ENCODE measurements around the gene AKAP7.

The AKAP7 gene

DNA sequence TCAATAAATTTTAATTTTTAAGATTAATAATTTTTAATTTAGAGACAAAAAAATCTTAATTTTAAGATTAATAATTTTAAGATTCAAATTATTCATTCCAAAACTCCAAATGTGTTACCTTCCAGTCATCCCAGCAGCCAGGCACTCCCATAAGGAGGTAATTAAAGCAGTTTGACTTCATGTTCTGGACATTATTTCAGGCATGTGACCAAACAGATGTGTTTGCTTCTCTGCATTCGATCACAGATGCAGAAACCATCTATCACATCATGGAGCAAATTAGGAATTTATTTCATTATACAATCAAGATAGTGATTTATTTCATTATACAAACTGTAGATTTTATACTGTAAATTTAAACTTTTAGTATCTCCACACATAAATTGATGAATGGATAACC lies 150.3 kb downstream of the AKAP7 start:
- H3K79me2 ChIP-seq (ENCODE audit: insufficient read depth, low read length), result no peaks in the 10 kb centered on the region
- no peaks in the 10 kb centered on the region for H3K9me3 ChIP-seq (ENCODE audit: low read length)
- H3K36me3 ChIP-seq (ENCODE audit: insufficient read depth, low read length), result no peaks in the 10 kb centered on the region
- H3K27ac ChIP-seq (ENCODE audit: low read depth, low read length, poor library complexity, severe bottlenecking), result no peak overlapping the region
- H3K4me2 ChIP-seq (ENCODE audit: low read length), result no peak overlapping the region
- H4K20me1 ChIP-seq (ENCODE audit: insufficient read depth, low read length), result no peaks in the 10 kb centered on the region
- no peaks in the 10 kb centered on the region for H3K27me3 ChIP-seq (ENCODE audit: insufficient read depth, low read length)
- H3K4me1 ChIP-seq (ENCODE audit: insufficient read depth, low read length, severe bottlenecking), result no peaks in the 10 kb centered on the region
- H3K9me2 ChIP-seq (ENCODE audit: low read depth, low read length), result no peaks in the 10 kb centered on the region
- H3F3A ChIP-seq (ENCODE audit: insufficient read depth, low read length), result no peaks in the 10 kb centered on the region
- H3K9ac ChIP-seq (ENCODE audit: low read length), result no peak overlapping the region
- H2AFZ ChIP-seq (ENCODE audit: low read length), result no peak overlapping the region
- no peak for TF ChIP-seq CTCF (IDR thresholded peaks at IDR 0.05; ENCODE audit: low read length)
- no peak for TF ChIP-seq EZH2 (IDR thresholded peaks at IDR 0.05; ENCODE audit: borderline replicate concordance, low read length)
- no peak overlapping the region for H3K4me3 ChIP-seq (ENCODE audit: low read depth, low read length, poor library complexity, severe bottlenecking)

GRCh38 chr6:131286469-131287040 lies 151.3 kb downstream of the AKAP7 start:
- no peak for TF ChIP-seq CTCF (IDR thresholded peaks at IDR 0.05; ENCODE audit: low read length)
- TF ChIP-seq EZH2 (IDR thresholded peaks at IDR 0.05; ENCODE audit: borderline replicate concordance, low read length), result no peak
- Histone ChIP-seq H3K27me3 (ENCODE audit: insufficient read depth, low read length) (no peaks in the 10 kb centered on the region), H3K36me3 (ENCODE audit: insufficient read depth, low read length) (no peaks in the 10 kb centered on the region), H3K9ac (ENCODE audit: low read length) (no peak overlapping the region), H2AFZ (ENCODE audit: low read length) (no peak overlapping the region), H3F3A (ENCODE audit: insufficient read depth, low read length) (no peaks in the 10 kb centered on the region), H3K9me3 (ENCODE audit: low read length) (no peaks in the 10 kb centered on the region), H3K4me1 (ENCODE audit: insufficient read depth, low read length, severe bottlenecking) (no peaks in the 10 kb centered on the region), H3K4me2 (ENCODE audit: low read length) (no peak overlapping the region), H3K79me2 (ENCODE audit: insufficient read depth, low read length) (no peaks in the 10 kb centered on the region), H3K9me2 (ENCODE audit: low read depth, low read length) (no peaks in the 10 kb centered on the region), H3K27ac (ENCODE audit: low read depth, low read length, poor library complexity, severe bottlenecking) (no peak overlapping the region), H4K20me1 (ENCODE audit: insufficient read depth, low read length) (no peaks in the 10 kb centered on the region), H3K4me3 (ENCODE audit: low read depth, low read length, poor library complexity, severe bottlenecking) (no peak overlapping the region)

DNA sequence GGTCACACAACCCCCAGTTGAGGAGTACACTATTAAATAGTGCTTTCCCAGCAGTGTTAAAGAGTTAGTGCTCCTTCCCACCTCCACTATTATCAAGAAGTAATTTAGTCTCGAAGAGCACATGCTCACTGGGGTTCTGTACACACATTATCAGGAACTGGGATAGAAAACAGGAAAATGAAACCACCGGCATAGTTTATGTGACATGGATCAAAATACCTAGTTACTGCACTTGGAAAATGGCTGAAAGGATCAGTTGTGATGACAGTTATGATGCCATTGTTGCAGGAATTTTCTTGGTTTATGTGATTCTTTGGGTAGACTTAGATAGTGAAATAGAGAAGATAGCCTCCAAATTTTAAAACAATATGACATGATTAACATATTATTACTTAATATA lies 152.9 kb downstream of the AKAP7 start:
- no peak overlapping the region for H3K4me3 ChIP-seq (ENCODE audit: low read depth, low read length, poor library complexity, severe bottlenecking)
- no peaks in the 10 kb centered on the region for H3K27me3 ChIP-seq (ENCODE audit: insufficient read depth, low read length)
- H3K4me1 ChIP-seq (ENCODE audit: insufficient read depth, low read length, severe bottlenecking), result no peaks in the 10 kb centered on the region
- H3K79me2 ChIP-seq (ENCODE audit: insufficient read depth, low read length), result no peaks in the 10 kb centered on the region
- no peak overlapping the region for H2AFZ ChIP-seq (ENCODE audit: low read length)
- no peak overlapping the region for H3K9ac ChIP-seq (ENCODE audit: low read length)
- H3K4me2 ChIP-seq (ENCODE audit: low read length), result no peak overlapping the region
- no peak for TF ChIP-seq CTCF (IDR thresholded peaks at IDR 0.05; ENCODE audit: low read length)
- TF ChIP-seq EZH2 (IDR thresholded peaks at IDR 0.05; ENCODE audit: borderline replicate concordance, low read length), result no peak
- H3K9me3 ChIP-seq (ENCODE audit: low read length), result no peaks in the 10 kb centered on the region
- H3F3A ChIP-seq (ENCODE audit: insufficient read depth, low read length), result no peaks in the 10 kb centered on the region
- H4K20me1 ChIP-seq (ENCODE audit: insufficient read depth, low read length), result no peaks in the 10 kb centered on the region
- H3K36me3 ChIP-seq (ENCODE audit: insufficient read depth, low read length), result no peaks in the 10 kb centered on the region
- H3K9me2 ChIP-seq (ENCODE audit: low read depth, low read length), result no peaks in the 10 kb centered on the region
- no peak overlapping the region for H3K27ac ChIP-seq (ENCODE audit: low read depth, low read length, poor library complexity, severe bottlenecking)

Data from OCI-LY1 (cell line).